HG03457 (cell line): ENCODE measurements around the gene NPHS2.

ENCODE experiments used
- ATAC-seq: cut with Tn5 transposase; IDR thresholded peaks from one replicate; pipeline ENCODE4 v1.9.1; 2021; ENCODE audit warnings: moderate number of reproducible peaks; ENCODE audit not compliant: unreplicated experiment

NPHS2 gene

DNA sequence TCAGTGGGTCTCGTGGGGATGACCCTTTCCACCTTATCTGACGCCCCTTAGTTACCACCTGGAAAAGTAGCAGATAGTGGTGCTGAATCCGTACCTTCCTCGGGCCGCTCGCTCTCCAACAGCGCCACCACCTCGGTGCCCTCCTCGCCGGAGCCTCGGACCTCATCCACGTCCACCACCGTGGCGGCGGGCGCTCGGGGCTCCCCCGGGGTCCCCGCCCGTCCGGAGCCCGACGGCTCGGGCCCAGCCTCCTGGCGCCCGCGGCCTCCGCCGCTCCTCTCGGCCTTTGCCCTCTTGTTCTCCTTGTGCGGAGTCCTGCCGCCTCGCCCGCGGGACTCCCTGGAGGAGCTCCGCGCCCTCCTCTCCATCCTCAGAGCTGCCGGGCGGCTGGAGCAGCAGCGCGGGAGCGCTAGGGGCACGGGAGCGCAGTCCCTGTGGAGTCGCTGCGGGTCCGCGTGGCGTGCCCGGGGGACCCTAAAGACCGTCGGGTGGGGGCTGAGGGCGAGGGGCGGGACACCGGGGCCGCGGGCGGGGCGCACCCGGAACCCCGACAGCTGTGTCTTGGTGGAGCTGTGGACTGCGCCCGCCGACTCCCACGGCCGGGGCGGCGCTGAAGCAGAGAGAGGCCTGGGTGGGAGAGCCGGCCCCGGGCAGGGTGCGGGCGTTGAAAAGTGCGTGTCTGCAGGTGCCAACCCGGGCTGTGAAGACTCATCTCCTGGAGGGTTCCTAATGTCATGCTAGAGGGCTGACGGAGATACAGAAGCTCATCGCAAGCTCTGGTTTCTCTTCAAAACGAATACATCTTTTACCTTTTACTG is at the start of gene NPHS2:
NPHS2 (minus strand) TSS at position 452 of the 818 bp plus-strand sequence; CDS start at position 368, 84 bp downstream.
- no peak for ATAC-seq

DNA sequence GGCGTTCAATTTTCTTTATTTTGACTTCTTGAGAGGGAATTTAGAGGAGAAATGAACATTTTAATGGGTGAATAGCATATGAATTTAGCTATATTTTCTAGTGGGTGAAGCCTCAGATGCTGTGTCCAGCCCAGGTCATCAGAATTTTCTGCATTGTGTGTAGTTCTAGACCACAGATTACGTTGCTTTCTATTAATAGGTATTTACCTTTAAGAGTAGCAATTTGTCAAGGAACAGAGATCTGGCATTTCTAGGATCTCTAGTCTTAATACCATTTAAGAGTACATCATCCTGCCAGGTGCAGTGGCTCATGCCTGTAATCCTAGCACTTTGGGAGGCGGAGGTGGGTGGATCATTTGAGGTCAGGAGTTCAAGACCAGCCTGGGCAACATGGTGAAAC is 36.6 kb upstream of the NPHS2 start:
- ATAC-seq, result no peak

DNA sequence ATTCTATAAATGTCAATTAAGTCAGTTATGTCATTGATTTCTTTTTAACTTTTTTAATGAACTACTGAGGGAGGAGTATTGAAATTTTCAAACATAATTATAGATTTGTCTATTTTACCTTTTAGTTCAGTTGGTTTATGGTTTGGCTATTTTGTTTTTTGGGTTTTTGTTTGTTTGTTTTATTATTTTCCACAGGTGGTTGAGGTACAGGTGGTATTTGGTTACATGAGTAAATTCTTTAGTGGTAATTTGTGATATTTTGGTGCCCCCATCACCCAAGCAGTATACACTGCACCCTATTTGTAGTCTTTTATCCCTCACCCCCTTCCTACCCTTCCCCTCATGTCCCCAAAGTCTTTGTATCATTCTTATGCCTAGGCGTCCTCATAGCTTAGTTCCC is 25.3 kb upstream of the NPHS2 start:
- no peak for ATAC-seq

DNA sequence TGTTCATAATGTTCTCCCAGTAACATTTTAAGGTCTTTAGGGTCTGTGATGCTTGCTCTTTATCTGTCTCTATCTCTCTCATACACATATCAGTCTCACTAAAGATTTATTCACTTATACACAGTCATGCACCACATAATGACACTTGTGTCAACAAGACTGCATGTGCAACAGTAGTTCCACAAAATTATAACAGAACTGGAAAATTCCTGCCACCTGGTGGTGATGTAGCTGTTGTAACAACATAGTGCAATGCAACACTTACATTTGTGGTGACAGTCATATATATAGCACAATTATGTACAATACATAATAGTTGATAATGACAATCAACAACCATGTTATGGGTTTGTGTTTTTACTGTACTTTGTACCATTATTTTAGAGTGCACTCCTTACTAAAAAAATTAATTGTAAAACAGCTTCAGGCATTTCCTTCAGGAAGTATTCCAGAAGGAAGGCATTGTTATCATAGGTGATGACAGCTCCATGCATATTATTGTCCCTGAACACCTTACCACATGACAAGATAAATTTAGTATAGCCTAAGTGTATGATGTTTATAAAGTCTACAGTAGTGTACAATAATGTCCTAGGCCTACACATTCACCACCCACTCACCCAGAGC is 24.0 kb upstream of the NPHS2 start:
- no peak for ATAC-seq

DNA sequence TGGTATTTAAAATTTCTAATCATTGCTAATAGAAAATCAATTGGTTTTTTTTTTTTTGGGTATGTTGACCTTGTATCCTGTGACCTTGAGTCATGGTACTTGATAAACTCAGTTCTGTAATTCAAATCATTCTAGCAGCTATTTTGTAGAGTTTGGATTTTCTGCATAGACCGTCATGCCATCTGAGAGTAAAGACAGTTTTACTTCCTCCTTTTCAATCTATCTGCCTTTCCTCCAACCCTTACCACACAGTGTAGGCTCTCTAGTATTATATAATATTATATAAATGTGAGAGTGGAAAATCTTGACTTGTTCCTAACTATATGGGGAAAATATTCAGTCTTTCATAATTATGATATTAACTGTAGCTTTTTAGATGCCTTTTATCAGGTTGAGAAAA is 22.9 kb upstream of the NPHS2 start:
- no peak for ATAC-seq

DNA sequence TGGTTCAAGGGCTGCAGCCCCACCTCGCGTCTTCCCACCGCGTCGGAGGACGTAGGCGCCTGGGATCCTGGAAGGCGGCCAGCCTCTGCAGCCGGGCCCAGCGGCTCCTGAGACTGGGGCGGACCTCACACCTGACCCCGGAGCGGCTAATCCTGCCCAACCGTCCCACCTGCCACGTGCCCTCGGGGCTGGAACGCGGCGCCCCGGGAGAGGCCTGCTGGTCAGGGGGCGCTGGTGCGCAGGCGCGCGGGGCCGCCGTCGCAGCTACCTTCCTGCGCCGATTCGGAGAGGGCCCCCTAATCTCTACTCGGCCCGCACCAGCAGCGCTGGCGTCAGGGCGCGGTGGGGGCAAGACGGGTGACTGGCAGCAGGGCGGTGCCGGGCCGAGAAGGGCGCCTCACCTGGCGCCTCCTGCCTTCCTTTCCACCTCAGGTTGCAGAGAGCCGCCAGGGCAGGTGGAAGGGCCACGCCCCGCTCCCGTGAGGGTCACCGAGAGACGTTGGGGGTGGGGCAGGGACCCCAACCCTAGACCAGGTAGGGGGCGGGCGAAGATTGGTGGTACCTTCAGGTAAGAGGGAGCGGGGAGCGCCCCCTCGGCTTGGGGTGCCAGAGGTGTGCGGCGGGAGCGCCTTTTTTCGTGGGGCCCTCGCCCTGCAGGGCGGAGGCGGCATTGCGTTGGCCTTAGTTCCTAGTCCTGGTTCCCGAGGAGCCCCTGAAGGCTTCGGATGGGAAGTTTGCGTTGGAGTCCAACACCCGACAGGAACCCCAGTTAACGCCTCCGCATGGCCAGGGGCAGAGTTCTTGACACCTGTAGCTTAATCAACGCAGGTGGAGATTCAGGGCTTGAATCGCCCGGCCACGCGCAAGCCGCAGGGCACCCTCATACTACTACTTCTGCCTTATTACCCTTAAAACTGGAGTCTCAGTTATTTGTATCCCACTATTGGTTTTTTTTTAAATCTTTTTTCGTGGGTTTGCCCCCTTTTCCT is 16.1 kb upstream of the NPHS2 start, which contains the start of gene TDRD5:
TDRD5 (plus strand) TSS at position 241 of the 989 bp plus-strand sequence. CDS start 784 bp downstream, outside the sequence.
- ATAC-seq, result no peak

DNA sequence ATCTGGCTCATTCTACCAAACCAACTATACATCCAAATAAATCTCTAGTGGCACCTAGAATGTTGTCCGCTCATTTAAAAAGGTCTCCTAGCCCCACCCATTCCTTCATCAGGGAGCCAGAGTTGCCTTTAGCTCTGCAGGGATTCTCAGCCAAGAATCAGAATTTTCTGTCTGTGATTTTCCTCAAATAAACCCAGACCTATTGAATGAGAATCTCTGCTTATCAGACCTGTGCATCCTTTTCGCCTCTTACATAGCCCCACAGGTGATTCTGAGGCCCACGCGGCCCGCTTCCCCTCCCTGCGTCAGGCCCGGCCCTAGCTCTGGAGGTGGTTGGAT is 15.5 kb upstream of the NPHS2 start:
- ATAC-seq, result no peak

DNA sequence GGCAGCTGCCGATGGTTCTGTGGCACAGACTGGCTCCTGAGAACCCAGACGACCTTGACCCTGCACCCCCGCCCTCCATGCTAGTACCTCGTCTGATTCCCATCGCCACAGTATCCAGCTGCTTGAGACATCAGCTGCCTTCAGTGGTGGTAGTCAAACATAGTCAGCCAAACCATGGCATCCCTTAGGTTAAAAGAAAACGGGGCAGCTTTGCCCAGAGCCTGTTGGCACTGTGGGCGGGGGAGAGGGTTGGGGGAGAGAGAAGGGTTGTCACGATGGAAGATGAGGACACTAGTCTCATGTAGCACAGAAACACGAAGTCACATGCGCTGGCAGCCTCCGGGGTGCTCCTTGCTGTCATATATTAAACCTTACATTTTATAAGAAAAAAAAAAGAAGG is 14.9 kb upstream of the NPHS2 start:
- no peak for ATAC-seq

DNA sequence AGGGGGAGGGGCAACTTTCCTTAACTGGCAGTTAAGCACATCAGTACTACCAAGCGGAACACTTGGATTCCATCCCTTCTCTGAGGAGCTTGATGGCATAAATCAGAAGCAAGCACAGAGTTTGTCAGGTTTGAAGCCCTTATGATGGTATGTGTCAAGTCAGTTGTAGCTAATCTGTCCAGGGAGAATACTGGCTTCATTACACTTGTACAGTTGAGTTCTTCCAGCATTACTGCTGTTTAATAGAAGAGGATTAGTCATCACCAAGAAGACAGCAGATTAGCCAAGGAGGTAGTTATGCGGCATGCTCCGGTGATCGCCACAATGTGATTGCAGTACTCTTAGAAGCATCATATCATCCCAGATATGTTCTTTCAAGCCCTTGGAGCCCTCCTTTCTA is 13.8 kb upstream of the NPHS2 start:
- ATAC-seq, result no peak

DNA sequence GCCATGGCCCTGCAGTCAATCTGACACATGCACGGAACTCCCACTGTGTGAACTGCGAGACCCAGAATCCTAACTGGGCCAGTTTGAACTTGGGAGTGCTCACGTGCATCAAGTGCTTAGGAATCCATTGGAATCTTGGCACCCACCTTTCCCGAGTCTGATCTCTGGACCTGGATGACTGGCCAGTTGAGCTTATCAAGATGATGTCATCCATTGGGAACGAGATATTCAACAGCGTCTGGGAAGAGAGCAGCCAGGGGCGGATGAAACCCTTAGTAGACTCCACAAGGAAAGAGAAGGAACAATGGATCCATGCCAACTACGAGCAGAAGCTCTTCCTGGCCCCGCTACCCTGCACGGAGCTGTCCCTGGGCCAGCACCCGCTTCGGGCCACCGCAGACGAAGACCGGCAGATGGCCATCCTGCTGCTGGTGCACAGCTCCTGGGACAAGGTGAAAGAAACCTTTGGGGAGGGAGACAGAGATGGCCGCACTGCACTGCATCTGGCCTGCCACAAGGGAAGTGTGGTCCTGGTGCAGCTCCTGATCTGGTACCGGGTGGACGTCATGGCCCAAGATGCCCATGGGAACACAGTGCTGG is 12.8 kb upstream of the NPHS2 start:
- ATAC-seq, result no peak

DNA sequence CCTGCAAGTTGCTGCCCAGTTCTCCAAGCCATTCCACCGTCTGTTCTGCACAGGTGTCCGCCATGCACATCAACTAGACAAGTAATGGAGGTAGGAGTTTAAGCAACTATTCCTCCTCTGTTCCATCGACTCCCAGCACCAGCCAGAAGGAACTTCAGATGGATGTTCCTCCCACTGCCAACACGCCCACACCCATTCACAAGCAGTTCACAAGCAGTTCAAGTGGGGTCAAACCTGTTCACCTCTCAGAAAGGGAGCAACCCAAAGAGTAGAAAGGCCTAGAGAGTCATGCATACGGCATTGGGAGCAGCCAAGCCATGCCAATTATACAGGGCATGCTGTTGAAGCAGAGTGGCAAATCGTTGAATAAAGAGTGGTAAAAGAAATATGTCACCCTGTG is 11.6 kb upstream of the NPHS2 start:
- ATAC-seq, result no peak

DNA sequence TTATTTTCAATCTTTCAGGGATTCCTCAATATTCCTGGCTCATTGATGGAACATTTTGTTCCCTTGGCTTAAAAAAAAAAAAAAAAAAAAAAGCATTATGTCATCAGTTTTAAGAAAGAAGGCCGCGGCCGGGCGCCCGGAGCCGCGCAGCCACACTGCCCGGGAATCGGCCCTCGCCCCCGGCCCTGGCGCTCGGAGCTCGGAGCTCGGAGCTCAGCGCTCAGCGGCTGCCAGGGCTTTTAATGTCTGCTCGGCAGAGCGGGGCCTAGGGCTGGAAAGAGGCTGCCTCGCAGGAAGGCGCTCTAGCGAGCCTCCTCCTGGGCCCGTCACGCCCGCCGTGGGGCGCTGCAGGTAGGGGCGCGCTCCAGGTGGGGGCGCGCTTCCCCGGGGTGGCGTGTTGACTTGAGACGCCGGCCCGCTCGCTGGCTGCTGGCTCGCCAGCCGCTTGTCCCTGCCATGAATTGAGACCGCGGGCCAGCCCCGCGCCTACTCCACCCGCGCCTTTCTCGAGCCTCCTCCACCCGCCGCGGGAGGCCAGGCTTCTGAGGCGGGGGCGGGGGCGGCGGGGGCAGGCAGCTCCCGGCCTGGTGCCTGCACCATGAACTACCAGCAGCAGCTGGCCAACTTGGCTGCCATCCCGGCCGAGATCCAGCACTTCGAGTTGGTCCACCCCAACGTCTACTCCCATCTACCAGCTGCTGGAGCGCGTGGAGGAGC is 10.5 kb upstream of the NPHS2 start:
- no peak for ATAC-seq

DNA sequence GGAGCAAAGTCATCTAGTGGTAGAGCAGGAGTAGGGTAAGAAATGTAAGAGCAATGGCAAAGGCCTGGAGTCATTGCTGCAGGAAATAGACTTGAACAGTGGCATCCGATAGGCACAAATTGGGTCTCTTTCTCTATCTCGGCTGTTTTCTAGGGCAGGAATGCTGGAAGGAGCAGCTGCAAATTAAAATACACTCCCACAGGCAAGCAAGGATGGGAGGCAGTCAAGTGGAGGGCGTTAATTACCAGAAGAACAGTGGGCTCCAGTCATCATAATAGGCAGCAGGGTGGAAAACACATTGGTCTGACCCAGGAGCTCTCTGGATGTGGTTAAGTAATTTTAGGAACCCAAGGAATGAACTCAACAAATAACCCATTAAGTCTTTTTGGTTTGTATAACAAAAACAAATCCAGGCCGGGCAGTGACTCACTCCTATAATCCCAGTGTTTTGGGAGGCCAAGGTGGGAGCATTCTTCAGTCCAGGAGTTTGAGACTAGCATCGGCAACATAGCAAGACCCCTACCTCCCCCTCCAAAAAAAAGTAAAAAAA is 8.1 kb upstream of the NPHS2 start:
- no peak for ATAC-seq

DNA sequence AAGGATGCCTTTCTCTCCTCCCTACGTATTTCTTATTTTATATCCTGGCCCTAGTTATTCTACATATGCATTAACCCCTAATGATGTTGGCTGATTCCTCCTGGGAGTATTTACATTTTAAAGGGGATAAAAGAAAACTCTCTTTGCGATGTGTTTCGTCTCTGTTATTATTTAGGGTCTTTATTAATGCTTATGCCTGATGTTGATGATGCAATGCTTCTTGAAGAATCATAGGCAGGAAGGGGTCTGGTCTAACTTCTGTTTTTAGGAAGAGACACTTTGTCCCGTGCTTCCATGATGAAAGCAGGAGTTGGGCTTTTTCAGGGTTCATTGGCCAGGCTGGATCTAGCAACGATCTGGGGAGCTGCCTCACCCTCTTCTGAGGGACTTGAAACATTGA is 761 bp upstream of the NPHS2 start:
- ATAC-seq, result no peak

DNA sequence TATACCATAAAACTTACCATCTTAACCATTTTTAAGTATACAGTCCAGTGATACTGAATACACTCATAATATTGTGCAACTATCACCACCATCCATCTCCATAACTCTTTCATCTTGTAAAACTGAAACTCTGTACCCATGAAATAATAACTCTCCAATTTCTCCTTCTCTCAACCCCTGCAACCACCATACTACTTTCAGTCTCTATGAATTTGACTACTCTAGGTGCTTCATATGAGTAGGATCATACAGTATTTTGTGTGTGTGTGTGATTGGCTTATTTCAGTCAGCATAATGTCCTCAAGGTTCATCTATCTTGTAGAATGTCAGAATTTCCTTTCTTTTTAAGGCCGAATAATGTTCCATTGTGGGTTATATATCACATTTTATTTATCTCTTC is 17.7 kb downstream of the NPHS2 start:
- ATAC-seq, result no peak

DNA sequence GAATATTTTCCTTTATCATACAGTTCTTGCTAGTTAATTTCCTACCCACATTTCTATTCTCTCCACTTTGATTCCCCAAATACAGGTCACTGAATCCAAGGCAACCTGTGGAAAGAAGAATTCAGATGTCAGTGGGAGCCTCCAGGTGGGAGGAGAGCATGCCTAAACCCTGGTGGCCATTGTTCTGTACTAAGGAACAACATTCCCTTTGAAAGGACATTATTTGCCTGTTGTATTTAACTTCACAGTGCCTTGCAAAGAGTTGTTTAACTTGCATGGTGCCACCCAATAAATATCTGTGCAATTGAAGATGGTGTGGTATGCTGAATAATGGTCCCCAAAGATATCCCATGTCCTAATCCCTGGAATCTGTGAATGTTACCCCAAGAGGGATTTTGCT is 21.3 kb downstream of the NPHS2 start:
- ATAC-seq, result no peak

DNA sequence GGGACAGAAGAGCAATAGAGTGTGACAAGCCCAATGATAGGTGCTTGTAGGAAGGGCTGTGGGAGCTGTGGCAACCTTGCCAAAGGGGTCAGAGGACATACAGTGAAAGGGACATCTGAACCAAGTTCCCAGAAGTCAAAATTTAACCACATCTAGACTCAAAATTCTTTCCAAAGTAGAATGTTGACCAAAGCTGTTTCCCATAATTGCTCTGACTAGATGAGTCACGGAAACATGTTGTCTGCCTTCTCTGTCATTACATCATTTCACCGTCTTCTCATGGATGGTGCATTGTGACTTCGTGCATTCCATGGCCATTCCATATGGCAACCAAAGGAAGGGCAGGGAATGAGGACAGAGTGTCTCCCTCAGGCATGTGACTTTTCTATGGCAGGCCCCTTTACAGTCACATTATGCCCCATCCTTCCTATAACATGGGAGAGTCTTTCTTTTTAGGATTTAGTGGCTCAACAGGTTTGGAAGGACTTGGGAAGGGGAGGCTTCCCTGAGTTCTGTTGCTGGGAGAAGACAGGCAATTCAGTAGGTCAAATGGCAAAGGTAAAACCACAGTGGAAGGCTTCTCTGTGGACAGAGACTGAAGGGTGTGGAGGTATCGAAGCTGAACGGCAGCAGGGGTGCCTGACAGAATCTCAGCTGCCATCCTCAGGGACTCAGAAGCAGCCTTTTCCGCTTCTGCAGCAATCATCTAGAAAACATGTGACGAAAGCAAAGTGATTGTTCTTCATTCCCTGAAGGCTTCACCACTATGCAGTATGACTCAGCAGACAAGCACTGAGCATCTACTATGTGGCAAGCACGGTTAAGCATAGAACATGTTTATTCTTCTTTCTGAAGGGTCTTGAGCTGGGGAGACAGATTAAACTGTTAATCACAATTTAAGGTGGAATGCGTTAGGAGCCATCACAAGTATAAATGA is 24.7 kb downstream of the NPHS2 start:
- ATAC-seq, result no peak

DNA sequence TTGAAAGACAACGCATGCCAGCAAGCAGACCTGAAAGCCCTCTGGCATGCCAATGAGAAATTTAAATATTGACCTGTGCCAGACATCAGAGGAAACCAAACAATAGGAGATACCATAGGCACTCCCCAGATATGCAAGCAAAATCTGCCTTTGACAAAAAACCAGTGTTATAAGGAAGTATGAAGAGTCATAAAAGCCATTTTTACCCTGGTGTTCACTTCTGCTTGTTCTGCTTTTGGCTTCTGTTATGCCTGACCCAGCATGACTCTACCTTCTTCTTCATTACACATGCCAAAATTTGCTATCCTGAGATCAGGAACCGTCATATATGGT is 26.4 kb downstream of the NPHS2 start:
- no peak for ATAC-seq
